HG03280 (cell line): ENCODE data around the gene USP11.
A peak's percentile ranks its signal among the peaks of the same experiment; 100 is the strongest.

Experiments
- ATAC-seq: cut with Tn5 transposase; IDR thresholded peaks from one replicate; pipeline ENCODE4 v1.9.1; 2021; ENCODE audit warnings: mild to moderate bottlenecking, moderate library complexity; ENCODE audit not compliant: unreplicated experiment

USP11 gene

DNA sequence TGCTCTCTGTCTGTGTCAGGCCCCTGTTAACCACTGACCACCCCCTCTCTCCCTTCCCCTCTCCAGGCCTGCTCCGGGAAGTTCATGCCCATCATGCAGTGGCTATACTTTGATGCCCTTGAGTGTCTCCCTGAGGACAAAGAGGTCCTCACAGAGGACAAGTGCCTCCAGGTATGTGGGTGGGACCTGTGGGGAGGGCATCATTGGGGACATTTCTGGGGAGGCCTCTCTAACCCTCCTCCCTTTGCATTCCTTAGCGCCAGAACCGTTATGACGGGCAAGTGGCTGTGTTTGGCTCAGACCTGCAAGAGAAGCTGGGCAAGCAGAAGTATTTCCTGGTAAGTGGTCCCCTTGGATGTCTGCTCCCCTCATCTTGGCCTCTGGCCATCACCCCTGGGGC lies 29.9 kb upstream of the USP11 start:
- ATAC-seq: no peak

DNA sequence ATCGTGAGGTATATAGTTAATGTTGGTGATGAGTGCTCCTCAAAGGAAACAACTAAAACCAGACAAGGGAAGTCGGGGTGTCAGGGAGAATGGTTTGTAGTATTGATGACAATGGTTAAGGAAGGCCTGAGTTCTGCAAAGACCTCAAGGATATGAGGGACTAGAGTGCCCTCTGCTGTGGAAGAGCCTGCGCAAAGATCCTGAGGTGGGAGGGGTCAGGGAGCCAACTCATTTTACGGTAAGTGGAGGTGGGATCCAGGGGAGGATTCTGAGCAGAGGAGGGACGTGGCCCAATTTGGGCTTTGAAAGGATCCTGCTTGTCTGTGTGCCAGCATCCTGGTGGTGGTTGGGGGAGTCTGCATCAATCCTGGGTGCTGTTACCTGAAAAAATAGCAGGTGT lies 27.8 kb upstream of the USP11 start:
- ATAC-seq: no peak

GRCh38 chrX:47206316-47206715 lies 26.5 kb upstream of the USP11 start:
- ATAC-seq: no peak

DNA sequence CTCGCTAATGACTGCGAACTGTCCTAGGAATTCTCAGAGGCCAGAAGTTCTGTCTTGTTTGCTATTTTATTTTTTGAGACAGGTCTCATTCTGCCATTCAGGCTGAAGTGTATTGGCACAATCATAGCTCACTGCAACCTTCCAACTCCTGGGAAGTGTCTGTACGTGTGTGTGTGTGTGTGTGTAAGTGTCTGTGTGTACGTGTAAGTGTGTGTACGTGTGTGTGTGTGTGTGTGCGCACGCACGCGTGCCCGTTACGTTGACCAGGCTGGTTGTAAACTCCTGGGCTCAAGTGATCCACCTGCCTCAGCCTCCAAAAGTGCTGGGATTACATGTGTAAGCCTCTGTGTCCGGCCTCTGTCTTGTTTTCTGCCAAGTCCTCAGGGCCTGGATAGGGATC lies 24.7 kb upstream of the USP11 start:
- no peak for ATAC-seq

GRCh38 chrX:47209508-47210238 lies 23.1 kb upstream of the USP11 start:
- no peak for ATAC-seq

GRCh38 chrX:47210661-47211425 lies 22.0 kb upstream of the USP11 start:
- ATAC-seq: no peak

DNA sequence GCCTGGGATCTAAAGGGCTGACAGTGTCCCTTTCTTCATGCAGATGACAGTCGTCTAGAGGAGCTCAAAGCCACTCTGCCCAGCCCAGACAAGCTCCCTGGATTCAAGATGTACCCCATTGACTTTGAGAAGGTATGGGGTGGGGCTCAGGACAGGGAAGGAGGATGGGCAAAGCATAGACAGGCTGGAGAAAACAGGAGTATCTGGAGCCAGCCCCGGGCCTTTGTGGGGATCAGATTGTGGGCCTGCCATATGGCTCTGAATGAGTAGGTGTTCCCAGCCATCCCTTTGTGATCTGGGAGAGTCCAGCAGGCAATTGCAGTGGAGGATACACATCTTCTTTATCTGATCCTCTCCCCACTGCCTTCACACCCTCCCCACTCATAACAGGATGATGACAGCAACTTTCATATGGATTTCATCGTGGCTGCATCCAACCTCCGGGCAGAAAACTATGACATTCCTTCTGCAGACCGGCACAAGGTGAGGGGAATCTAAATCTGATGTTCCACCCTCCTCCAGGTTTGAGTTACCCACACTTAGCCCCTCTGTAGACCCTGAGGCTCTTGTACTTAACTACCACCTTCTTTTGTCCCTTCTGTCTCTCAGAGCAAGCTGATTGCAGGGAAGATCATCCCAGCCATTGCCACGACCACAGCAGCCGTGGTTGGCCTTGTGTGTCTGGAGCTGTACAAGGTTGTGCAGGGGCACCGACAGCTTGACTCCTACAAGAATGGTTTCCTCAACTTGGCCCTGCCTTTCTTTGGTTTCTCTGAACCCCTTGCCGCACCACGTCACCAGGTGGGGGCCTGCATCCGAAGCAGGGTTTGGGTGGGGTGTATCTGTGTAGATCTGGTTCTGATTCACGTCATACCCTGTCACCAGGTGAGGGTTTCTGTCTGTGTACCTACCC lies 20.2 kb upstream of the USP11 start:
- no peak for ATAC-seq

DNA sequence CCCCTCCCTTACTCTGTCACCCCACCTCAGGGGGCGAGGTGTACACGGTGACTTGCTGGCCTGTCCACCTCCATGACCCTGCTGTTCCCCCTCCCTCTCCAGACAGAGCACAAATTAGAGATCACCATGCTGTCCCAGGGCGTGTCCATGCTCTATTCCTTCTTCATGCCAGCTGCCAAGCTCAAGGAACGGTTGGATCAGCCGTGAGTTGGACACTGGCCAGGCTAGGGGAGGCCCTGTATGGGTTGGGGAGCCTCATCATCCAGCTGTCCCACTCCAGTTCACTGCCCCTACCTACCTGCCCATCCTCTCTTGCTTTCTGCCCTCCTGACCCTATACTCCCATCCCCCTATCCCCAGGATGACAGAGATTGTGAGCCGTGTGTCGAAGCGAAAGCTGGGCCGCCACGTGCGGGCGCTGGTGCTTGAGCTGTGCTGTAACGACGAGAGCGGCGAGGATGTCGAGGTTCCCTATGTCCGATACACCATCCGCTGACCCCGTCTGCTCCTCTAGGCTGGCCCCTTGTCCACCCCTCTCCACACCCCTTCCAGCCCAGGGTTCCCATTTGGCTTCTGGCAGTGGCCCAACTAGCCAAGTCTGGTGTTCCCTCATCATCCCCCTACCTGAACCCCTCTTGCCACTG lies 18.3 kb upstream of the USP11 start:
- ATAC-seq: no peak

GRCh38 chrX:47215291-47215900 lies 17.4 kb upstream of the USP11 start:
- ATAC-seq: no peak

- ATAC-seq: no peak
Measured at GRCh38 chrX:47216393-47216925, 16.4 kb upstream of the USP11 start.

DNA sequence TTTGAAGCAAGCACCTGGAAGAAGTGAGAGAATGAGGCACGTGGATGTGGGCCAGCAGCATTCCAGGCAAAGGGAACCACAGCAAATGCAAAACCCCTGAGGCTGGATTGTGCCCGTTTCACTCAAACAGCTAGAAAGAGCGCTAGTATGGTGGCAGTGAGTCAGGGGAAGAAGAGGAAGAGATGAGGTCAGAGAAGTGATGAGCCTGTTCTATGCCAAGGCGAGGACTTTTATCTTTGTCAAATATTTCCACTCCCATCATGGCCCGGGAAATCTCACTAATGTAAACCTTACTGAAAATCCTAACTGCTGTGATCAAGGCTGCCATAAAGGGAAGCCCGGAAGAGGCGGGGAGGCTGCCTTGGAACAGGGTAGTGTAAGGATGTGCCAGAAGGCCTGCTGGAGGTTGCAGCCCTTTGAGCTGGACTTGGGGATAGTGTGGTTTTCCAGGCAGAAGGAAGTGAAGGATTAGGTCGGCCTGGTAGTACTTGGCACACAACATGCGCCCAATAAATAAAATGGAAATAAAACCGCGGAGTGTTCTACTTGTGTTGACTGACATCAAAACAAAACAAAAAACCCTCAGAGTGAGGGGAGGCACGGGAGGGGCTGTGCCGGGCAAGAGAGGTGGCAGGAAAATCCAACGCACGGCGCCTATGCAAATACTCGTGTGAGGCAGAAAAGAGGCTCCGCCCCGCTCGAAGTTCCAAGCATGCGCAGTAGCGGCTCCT lies 15.5 kb upstream of the USP11 start:
- ATAC-seq: no peak

DNA sequence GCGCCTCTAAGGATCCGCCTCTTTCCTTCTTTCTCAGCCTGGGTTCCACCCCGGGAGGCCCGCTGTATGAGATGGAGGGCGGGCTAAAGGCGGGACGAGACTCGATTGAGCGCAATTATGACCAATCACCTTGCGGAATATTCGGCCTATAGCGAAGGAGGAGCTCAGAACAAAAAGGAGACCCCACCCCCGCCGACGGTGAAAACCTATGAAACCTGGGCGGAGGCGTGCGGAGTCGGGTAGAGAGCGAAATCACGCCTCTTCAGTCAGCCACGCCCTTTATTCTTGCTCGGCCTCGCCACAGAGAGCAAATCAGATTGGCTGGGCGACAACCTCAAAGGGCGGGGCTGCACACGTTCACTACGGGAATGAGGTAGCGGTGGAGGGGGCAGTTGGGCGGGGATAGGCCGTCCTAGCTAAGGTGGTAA lies 14.9 kb upstream of the USP11 start:
- ATAC-seq: peak; percentile 83

DNA sequence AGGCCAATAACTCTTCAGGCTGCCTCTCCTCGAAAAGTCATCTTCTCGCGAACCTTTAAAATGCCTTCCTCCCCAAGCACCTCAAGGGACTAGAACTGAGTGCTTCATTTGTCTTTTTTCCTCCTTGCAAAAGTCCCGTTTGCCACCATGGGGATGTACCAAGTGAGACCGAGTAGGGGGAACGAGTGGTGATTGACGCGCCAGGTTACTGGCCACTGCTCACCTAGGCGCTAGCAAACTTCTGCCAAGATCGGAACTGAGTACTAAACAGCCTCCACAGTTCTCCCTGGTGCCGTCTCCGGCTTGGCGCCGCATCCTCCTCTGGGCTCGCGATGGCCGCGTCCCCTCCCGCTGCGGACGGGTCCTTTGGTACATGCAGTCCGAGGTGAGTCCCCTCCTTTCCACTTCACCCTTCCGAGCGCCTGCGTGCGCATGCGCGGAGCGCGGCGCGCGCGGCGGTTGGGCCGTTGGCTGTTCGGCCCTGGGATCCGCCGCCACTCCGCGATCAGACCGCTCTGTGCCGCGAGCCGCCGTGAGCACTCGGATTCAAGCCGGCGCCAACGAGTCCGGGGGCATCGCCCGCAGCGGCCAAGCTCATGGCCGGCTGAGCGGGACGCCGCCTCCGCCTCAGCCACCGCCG lies 14.4 kb upstream of the USP11 start, which contains the start of gene CDK16:
TSS of gene CDK16 (plus strand) at position 402 of the 640 bp plus-strand sequence. CDS start 4,877 bp downstream, outside the sequence.
- ATAC-seq: peak; percentile 46

- ATAC-seq: no peak
Measured at GRCh38 chrX:47218920-47219815, 13.6 kb upstream of the USP11 start.

GRCh38 chrX:47221756-47222155 lies 11.1 kb upstream of the USP11 start:
- no peak for ATAC-seq

DNA sequence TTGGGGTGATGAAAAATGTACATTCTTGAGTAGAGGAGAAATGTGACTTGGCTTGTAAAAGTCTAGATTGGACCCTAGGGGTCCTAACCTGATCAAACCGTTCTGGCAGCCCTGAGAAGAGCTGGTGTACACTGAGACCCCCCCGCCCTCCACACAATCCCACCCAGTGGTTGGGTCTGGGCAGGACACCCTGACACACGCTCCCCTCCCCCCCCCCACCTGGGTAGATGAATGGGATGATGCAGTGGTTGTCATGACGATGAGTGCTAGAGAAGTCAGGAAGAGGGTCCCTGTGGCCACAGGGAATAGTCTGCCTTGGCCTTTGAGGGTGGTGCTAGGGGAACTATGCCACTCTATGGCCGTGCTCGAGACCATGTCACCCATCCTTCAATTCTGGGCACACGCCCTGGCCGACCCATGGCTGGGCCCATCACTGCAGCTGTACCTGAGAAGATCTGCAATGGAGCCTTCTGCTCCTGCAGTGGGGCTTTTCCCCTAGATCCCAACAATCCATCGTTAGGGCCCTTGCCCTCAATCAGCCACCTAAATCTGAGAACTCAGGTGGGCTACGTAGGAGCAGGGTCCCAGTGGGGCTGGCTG lies 10.0 kb upstream of the USP11 start:
- no peak for ATAC-seq

DNA sequence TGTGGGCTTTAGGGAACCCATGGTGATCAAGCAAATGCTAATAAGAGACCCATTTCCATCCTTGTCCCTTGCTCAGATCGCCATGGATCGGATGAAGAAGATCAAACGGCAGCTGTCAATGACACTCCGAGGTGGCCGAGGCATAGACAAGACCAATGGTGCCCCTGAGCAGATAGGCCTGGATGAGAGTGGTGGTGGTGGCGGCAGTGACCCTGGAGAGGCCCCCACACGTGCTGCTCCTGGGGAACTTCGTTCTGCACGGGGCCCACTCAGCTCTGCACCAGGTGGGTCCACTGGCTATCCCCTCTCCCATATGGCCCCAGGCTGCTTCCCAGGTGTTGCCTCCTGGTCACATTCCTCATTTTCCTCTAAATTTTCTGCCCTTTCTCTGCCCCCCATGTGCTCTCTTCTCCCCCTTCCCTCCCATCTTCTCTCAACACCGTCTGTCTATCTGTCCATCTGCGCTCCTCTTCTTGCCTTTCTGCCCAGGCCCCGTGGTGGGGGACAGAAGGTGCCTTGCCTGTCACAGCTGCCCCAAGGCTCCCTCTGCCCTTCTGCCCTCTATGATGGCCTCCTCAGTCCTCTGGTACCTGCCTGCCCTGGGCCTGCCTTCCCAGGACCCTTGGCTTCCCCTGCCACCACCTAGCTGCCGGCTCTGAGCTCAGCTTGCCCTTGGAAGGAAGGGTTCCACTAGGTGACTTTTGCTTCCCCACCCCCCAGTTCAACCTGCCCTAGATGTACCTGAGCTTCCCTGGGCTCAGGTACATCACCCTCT lies 9.1 kb upstream of the USP11 start:
- no peak for ATAC-seq
